NCI-H2196 treated with DMSO at 0.1 percent for 48 hours (cell line): Measurements from ENCODE around the gene MEX3C.
A peak's percentile ranks its signal among the peaks of the same experiment; 100 is the strongest.

Experiments used
- DNase-seq: peaks from one replicate; lab custom pipeline; 2025; ENCODE audit not compliant: unreplicated experiment; lab: John Stamatoyannopoulos, UW

MEX3C gene

DNA sequence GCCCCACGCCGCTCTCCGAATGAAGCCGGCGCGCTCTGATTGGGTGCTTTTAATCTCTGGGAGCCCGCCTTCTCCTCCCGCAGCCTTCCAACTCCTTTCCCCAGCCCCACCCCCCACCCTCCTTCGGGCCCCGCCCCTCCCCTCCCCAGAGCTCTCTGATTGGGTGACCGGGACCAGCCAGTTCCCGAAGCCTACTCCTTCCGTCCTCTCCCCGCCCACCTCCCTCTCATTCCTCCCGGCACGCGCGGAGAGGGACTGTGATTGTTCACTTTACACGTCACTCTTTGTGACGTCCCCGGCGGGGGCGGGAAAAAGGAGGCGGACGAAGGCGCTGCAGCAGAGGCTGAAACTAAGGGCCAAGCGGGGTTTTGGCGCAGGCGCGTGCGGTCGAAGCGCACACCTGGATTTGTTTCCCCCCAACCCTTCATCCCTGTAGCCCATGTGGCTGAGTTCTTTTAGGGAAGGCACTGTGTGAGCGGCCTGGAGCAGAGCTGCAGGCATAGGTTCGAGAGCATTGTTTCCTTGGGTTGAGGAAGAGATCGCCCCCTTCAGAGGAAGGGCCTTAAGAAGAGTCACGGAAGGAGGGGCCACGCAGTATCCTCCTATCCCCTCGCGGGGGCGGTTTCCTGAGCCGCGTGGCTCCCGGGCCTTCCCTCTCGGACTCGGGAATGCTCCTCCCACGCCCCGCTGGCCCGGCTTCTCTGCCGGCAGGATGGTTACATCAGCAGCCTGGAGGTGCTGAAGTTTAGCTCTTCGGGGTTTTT, at the start of gene MEX3C:
Gene MEX3C, minus strand, starts transcription at position 21 of the 764 bp plus-strand sequence. CDS start 361 bp downstream, outside the sequence.
- DNase-seq: peak; percentile 96

DNA sequence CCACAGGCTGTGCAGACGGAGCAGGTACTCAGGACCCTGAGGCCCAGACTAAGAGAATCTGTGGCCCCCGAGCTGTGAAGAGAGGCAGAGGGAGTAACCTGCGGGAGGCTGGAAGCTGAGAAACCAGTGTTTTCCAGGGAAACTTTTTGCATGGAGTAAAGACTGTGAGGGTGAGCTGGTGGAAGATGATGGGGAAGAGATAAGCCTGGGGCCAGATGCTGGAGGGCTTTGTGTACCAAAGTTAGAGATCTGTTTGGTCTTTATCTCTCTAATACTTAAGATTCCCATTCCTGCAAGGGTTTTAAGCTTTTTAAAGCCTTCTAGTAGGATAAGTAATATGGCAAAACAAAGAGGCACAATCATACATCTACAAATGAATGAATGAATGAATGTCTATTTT, 43.7 kb upstream of the MEX3C start:
- no peak for DNase-seq

DNA sequence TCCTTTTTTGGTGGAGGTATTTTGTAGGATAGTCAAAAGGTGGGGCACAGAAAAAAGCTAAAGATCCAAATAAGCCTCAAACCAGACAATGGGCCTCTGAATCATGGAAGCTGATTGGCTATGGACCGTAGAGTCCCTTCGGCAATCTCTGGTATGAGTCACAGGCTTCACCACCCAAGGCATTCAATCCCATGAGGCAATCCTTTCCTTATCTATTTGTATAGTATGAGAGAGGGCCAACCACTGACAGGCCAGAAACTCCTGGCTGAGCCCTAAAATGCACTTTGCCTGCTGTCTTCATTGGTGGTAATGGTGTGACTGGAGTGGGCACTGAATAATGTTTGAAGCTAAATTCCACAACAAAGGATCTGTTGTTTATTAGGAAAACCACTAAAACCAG, 38.7 kb upstream of the MEX3C start:
- DNase-seq: no peak

DNA sequence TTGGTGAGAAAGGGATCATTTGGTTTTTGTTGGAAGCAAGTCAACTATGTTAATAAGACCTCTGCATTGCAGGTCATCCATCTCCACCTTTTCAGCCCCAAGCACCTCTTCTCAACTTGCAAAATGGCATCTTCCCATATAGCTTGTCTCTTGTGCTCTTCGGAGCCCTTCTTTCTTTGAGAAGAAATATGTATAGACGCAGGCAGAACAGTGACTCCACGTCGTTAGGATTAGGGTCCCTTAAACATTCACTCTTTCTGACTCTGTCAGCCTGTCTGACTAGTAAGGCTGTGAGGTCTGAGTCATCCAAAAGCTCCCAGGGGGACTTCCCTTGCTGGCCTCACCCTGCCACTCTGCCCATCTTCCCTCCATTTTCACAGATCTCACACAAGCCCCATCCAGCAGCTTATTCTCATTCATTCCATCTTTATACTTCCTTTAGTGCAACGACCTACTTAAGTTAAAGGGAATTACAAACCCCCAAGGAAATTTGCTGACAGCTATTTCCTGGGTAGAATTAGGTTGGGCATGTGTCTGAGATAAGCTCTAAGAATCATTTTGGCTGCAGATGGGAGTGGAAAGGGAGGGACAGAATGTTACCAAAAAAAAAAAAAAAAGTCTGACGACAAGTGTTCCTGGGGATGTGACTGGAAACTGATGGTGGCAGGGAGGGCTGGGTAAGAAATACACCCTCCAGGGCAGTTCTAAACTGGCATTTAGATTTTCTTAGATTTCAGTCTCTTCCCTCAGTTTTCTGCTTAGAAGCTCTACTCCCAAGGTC, 37.7 kb upstream of the MEX3C start:
- DNase-seq: no peak

DNA sequence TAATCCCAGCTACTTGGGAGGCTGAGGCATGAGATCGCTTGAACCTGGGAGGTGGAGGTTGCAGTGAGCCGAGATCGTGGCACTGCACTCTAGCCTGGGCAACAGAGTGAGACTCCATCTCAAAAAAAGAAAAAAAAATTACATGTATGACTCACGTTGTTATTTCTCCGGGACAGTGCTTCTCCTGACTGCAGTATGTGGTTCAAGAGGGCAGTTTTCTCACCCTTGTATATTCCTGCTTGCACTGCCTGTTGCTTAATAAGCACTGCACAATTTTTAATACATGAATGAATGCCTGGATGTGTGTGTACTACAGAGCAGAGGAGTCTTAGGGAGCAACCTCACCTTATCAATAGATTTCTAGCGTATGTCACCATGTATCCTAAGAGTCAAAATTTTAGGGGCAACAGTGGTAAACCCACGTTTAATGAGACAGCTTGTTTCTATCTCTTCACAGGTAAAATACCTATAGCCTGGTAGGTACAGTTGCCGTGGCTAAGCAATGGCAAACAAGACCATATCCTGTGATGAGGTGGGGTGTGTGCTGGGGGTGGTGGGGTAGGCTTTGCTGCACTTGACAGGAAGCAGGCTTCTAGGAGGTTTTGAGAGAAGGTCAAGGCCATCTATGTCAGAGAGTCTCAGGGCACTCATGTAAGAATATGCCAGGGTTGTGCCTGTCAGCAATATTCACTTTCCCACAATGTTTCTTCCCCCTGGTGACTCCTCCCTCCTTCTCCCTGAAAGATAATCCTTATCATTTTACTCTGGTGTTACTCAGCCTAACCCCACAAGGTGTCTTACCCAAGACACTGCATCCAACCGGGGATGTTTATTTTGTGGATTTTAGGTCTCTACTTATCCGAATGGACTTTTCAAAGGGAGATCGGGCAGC, 36.9 kb upstream of the MEX3C start:
- DNase-seq: no peak

DNA sequence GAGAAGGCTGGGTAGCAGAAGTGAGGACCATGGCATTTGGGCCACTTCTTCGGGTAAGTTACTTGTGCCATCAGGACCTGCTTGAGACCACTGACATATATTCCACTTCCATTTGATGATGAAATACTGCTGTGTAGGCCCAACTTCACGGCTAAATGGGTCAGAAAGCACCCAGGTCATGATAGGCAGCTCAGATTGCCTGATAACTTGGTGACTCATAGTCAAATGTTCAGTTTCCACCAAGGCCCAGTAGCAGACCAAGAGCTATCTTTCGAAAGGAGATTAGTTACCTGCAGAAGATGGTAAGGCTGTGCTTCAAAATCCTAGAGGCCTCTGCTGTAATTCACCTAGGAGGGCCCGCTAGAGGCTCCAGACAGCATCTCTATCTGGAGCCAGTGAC, 31.8 kb upstream of the MEX3C start:
- DNase-seq: no peak

DNA sequence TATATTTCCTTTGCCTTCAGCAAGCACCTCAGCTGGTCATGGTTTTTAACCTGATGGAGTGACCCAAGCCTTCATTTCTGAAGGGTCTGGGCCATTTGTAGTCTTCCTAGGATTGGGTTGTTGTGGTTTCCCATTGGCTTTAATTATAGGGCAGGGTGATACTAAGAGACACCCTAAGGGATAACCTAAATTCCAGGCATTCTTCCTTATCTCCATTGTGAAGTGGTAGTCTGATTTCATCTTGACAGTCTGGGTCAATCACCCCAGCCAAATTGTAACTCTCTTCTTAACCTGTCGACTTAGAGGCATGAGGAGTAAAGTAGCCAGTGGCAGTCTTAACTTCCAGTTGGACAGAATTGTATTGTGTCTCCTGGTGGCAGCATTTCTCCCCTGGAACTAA, 30.2 kb upstream of the MEX3C start:
- no peak for DNase-seq

DNA sequence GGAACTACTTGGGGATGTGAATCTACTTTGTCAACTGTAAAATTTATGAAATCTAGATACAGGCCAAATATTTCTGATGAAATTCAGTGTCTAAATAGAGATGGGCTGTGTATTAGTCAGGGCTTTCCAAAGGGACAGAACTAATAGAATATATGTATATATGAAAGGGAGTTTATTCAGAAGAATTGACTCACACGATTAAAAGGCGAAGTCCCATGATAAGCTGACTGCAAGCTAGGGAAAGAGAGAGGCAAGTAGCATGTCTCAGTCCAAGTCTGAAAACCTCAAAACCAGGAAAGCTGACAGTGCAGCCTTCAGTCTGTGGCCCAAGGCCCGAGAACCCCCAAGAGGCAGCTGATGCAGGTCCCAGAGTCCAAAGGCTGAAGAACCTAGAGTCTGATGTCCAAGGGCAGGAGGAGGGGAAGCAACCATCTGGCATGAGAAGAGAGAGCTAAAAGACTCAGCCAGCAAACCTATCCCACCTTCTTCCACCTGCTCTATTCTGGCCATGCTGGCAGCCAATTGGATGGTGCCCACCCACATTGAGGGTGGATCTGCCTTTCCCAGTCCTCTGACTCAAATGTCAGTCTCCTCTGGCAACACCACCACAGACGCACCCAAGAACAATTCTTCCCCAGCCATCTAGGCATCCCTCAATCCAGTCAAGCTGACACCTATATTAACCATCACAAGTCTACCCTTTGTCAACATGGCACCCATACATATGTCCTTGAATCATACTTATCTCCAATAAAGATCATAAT, 29.3 kb upstream of the MEX3C start:
- no peak for DNase-seq

DNA sequence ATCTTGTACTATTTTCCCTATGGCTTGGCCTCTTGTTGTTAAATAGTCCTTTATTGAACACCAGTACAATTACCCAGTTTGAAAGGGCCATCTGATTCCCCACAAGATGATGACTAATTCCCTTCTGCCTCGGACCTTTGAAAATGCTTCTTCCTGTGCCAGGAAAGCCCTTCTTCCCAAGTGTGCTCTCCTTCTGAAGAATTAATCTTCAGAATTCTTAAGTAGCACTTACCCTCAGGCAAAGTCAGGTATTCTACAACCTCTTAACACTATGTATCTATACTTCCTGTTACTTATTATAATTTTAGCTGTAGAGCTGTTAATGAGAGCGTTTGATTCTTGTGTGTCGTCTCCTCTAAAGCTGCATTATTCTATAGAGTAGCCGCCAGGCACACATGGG, 28.6 kb upstream of the MEX3C start:
- no peak for DNase-seq

DNA sequence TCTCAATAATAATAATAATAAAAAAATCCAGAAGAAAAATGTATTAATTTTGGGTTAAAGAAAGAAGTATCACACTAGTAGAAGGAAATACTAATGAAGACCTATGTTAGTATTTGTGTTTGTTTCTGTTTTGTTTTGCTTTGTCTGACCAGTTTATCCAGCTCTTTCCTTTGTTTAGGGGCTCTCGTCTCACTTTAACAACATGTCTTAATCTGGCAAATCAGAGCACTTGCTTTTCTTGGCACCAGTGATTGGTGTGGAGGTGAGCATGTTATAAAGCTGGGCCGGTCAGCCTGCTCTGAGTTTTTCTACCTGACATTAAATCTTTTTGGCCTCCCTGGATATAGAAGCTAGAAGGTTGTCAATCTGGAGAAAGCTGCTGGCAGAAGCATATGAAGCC, 15.1 kb upstream of the MEX3C start:
- no peak for DNase-seq

DNA sequence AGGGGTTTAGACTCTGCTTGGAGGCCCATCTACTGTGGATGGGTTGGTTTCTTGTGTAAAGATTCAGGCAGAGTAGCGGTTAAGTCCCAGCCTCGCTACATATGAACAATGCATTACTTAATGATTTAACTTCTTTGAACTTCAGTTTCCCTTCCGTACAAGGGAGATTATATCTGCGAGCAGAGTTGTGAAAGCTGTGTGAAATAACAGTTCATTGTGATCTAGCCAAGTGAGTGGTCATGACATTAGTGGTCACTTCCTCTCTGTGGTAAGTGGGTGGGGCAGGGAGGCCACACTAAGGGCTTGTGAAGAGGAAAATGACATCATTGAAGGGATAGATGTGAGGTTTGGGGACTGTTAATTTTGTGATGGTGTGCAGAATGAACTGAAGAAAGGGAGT, 14.1 kb upstream of the MEX3C start:
- DNase-seq: no peak

DNA sequence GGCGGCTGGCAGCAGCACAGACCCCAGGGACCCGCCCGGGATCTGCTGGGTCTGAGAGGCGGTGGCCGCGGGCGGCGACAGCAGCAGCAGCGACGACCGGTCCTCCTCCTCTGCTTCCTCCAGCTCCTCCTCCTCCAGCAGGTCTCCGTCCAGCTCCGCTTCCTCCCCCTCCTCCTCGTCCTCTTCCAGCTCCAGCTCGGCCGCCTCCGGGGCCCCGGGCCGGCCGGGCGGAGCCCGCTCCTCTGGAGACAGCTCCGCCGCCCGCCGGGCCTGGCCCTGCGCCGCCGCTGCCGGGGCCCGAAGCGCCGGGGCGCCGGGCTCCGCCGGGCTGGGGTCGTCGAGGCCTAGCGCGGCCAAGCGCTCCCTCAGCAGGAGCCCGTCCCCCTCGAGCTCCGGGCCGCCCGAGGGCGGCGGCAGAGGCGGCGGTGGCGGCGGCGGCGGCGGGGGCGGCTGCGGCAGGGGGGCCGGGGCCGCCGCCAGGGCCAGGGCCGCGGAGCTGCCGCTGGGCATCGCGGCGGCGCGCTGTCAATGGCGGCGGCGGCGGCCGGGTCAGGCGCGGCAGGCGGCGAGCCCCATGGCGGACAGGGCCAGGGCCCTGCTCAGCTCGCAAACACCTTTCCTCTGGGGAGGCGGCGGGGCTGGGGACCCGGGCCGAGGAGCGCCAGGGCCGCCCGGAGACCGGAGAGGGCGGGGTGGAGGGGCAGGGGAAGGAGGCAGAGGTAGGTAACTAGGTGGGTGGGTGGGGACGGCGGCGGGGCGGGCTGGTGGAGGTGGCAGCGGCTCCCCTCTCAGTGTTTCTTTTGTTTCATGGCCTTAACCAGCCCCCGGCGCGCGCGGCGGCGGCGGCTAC, 445 bp downstream of the MEX3C start:
- DNase-seq: no peak

DNA sequence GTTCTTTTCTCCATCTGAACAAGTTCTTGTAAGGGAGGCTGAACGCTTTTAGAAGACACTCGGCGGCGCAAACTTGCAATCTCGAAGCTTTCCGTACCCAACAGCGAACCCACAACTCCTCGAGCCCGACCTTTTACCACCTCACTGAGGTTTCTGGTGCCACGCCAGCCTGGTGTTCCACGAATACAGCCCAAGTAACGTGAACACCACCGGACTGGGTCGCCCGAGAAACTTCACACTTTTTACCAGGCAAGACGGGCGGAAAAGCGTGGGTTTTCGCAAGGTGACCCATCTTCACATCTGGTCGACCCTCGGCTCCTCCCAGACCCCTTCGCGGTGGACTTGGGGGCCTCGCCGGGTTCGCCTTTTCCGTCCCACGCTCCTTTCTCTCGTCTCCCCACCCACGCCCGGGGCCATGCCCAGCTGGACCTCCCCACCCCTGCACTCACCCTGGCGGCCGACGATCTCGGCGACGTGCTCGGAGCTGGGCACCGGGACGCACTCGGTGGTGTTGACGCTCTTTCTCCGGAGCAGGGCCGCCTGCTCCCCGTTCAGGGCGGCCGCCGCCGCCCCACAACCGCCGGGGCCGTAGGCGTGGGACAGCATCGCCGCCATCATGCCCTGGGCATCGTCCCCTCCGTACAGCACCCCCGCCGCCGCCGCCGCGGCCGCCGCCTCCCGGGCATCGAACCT, 1.2 kb downstream of the MEX3C start:
- DNase-seq: no peak

DNA sequence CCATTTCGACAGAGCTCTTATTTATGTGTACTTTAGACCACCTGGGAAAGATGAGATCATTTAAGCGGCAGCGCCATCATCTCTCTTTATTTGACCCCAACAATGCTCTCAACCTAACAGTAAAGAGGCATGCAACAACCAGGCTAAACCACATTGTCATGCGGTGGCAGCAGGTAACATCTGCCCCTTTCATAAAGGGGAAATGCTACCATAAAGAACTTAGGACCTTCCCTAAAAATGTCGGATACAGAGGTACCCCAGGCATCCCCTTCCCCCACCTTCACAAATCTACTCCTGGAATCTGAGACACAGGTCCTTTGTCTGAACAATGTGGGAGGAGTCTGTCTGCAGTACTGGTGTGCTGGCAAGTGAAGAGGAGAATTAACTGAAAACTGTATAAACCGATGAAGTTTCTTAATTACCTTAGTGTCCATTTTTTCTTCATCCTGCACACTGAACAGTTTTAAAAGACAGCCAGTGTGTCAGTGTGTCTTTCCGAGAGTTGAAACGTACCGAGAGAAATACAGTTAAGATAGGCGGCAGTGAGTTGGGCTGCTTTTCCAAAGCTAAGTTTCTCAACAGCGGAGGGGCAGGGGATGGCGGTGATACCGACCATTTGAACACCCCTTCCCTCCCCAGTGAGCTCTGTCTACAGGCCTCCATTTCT, 1.9 kb downstream of the MEX3C start:
- DNase-seq: peak; percentile 19

DNA sequence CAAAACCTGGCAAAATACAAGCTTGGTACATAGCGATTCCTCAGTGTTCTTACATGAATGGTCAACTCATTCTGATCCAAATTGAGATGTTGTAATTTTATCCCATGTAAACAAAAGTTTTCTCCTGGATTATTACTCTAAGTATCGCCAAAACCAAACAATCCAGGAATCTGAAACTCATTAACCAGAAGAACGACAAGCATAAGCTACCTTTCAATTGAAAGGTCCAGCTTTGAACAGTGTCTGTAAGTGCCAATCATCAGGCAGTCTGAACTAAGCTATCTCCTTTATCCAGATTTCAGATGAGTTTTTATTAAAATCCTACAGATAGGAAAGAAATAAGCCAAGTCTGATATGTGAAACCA, 2.4 kb downstream of the MEX3C start:
- DNase-seq: no peak

DNA sequence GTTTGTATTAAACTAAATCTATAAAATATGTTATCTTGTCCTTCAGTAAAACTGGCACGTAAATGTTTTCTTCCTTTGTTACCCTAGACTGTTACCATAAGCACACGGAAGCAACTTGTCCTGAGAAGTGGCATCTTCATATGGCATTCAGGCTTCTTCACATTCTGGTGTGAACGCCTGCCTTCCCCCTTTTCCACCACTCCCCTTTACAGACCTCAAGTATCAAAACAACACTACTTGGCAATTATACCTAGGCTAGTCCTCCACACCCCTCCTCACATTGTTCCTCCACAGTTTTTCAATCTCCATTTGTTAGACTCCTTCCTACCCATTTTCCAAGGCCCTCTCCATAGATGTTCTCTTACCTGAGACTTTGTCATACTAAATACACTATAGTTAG, 2.9 kb downstream of the MEX3C start:
- DNase-seq: no peak

DNA sequence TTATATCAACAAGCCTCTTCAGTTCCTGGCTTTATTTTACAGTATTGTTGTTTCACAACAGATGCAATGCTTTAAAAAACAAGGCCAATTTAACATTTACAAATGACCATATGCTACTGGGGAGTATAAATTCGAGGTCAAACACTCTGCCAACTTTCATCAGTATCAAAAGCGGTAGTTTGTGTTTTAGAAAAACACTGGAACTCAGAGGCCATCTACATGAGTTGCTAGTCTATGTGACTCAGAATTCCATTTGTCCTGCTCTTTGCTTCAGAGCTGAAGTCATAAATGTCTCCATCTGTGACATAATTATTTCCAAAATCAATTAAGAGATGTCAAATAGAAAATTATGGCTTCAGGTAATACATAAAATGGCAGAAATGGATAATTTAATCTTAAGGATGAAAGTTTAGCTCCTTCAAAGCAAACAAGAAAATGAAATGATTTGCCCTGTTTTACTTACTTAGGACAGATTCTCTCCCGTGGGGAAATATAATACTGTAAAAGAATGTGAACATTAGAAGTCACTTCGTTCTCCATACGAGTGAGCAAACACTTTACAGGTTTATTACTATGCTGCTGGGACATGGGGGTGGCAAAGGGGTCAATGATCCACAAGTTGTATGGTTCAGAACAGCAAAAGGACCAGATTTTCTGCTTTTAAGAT, 3.7 kb downstream of the MEX3C start:
- DNase-seq: no peak

DNA sequence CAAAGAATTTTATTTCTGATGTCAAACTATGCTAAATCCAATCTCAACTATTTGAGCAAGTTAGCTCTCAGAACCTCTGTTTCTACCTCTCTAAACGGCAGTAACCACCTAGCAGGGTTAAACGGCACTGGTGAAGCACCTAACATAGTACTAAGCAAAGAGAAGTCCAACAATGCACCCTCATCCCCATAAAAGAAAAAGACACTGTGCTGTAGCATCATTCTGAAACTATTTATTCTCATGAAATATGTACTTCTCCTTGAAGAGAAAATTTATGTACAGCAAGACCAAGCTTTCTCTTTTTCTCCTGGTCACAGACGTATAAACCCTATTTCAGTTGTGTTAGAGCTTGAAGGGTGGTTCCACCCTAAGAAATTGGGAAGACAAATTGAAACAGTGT, 4.8 kb downstream of the MEX3C start:
- DNase-seq: no peak
